HEK293 (cell line): ENCODE results near the gene PACSIN2.

Experiments used
- BCL6B ChIP-seq: fragments of 450-650 bp; formaldehyde crosslinking; IDR thresholded peaks from 2 replicates; pipeline ENCODE4 v1.5.1; 2017; ENCODE audit warnings: missing biosample characterization, missing genetic modification characterization
- GLIS1 ChIP-seq: fragments of 450-650 bp; formaldehyde crosslinking; IDR thresholded peaks from 2 replicates; pipeline ENCODE4 v1.5.1; 2016; ENCODE audit warnings: missing biosample characterization, missing genetic modification characterization
- IKZF3 ChIP-seq: fragments of 450-650 bp; IDR thresholded peaks from 2 replicates; pipeline ENCODE4 v1.5.0; 2018; ENCODE audit warnings: missing biosample characterization, mild to moderate bottlenecking, missing genetic modification characterization, moderate library complexity
- SCRT2 ChIP-seq: fragments of 450-650 bp; formaldehyde crosslinking; IDR thresholded peaks from 2 replicates; pipeline ENCODE4 v1.5.1; 2016; ENCODE audit warnings: missing biosample characterization, missing genetic modification characterization
- TRIM28 ChIP-seq: IDR thresholded peaks from 2 replicates; pipeline ENCODE4 v1.6.1; 2011; ENCODE audit warnings: low read length, control low read depth, borderline replicate concordance
- ZBTB17 ChIP-seq: fragments of 450-650 bp; formaldehyde crosslinking; IDR thresholded peaks from 2 replicates; pipeline ENCODE4 v1.5.1; 2016; ENCODE audit warnings: missing biosample characterization, missing genetic modification characterization
- ZFP41 ChIP-seq: fragments of 450-650 bp; formaldehyde crosslinking; IDR thresholded peaks from 2 replicates; pipeline ENCODE4 v1.5.1; 2016; ENCODE audit warnings: missing biosample characterization, missing genetic modification characterization, borderline replicate concordance
- ZNF121 ChIP-seq: fragments of 450-650 bp; formaldehyde crosslinking; IDR thresholded peaks from 2 replicates; pipeline ENCODE4 v1.5.1; 2016; ENCODE audit warnings: missing biosample characterization, missing genetic modification characterization
- ZNF169 ChIP-seq: fragments of 450-650 bp; formaldehyde crosslinking; IDR thresholded peaks from 2 replicates; pipeline ENCODE4 v1.5.1; 2016; ENCODE audit warnings: missing biosample characterization, missing genetic modification characterization
- ZNF19 ChIP-seq: fragments of 450-650 bp; formaldehyde crosslinking; IDR thresholded peaks from 2 replicates; pipeline ENCODE4; 2016; ENCODE audit warnings: missing biosample characterization, missing genetic modification characterization, low read depth
- ZNF221 ChIP-seq: fragments of 450-650 bp; formaldehyde crosslinking; IDR thresholded peaks from 2 replicates; pipeline ENCODE4 v1.5.1; 2017; ENCODE audit warnings: missing biosample characterization, missing genetic modification characterization, borderline replicate concordance
- ZNF274 ChIP-seq, 2 experiments: fragments of 200-500 bp in 1 of 2; fragments of 450-650 bp in 1 of 2; sonication (Bioruptor generic) in 1 of 2; formaldehyde crosslinking in 1 of 2; IDR thresholded peaks; 2 replicates each; pipeline versions ENCODE4 v1.5.1 to v1.6.1; 2014 to 2016; ENCODE audit warnings: borderline replicate concordance in 1 of 2, inconsistent platforms in 1 of 2, low read length in 1 of 2, missing biosample characterization in 1 of 2, missing genetic modification characterization in 1 of 2
- ZNF37A ChIP-seq: fragments of 450-650 bp; IDR thresholded peaks from 2 replicates; pipeline ENCODE4 v1.5.1; 2018; ENCODE audit warnings: missing biosample characterization, missing genetic modification characterization
- ZNF626 ChIP-seq: fragments of 450-650 bp; sonication (Bioruptor Pico); formaldehyde crosslinking; IDR thresholded peaks from 2 replicates; pipeline ENCODE4 v1.5.1; 2018; ENCODE audit warnings: missing biosample characterization, missing genetic modification characterization, inconsistent platforms
- ZNF777 ChIP-seq: fragments of 450-650 bp; formaldehyde crosslinking; IDR thresholded peaks from 2 replicates; pipeline ENCODE4 v1.5.1; 2017; ENCODE audit warnings: missing biosample characterization, missing genetic modification characterization, borderline replicate concordance
- ZNF785 ChIP-seq: fragments of 450-650 bp; formaldehyde crosslinking; IDR thresholded peaks from 2 replicates; pipeline ENCODE4 v1.5.1; 2016; ENCODE audit warnings: missing biosample characterization, missing genetic modification characterization
- TF ChIP-seq, protein P1 (sequence below): fragments of 450-650 bp; IDR thresholded peaks from 2 replicates; pipeline ENCODE4 v1.5.1; 2018; ENCODE audit warnings: missing biosample characterization, mild to moderate bottlenecking, missing genetic modification characterization
- TF ChIP-seq, protein P2 (sequence below): fragments of 450-650 bp; formaldehyde crosslinking; IDR thresholded peaks from 2 replicates; pipeline ENCODE4 v1.5.1; 2016; ENCODE audit warnings: missing biosample characterization, missing genetic modification characterization, borderline replicate concordance
- TF ChIP-seq, protein P3 (sequence below): fragments of 450-650 bp; formaldehyde crosslinking; IDR thresholded peaks from 2 replicates; pipeline ENCODE4 v1.5.1; 2016; ENCODE audit warnings: missing biosample characterization, missing genetic modification characterization
- TF ChIP-seq, protein P4 (sequence below): fragments of 450-650 bp; formaldehyde crosslinking; IDR thresholded peaks from 2 replicates; pipeline ENCODE4 v1.5.0; 2017; ENCODE audit warnings: missing biosample characterization, missing genetic modification characterization, borderline replicate concordance

PACSIN2 gene

GRCh38 chr22:42947211-42947990 lies 67.5 kb downstream of the PACSIN2 start (continued):
- TF ChIP-seq BCL6B (tag by site-specific recombination) (no peak), ZNF37A (no peak), ZNF19 (tag by site-specific recombination) (no peak), ZNF221 (tag by site-specific recombination) (no peak), IKZF3 (tag by site-specific recombination) (peak; percentile 34; the same call in 1 of the 2 replicates), ZNF777 (tag by site-specific recombination) (no peak), ZNF169 (tag by site-specific recombination) (no peak), ZNF626 (tag by site-specific recombination) (no peak), ZNF274 (IDR thresholded peaks at IDR 0.05; ENCODE audit: low read length) (no peak), ZNF274 (tag by site-specific recombination; IDR thresholded peaks at IDR 0.05; ENCODE audit: borderline replicate concordance) (no peak), ZNF785 (tag by site-specific recombination) (no peak), ZFP41 (tag by site-specific recombination) (no peak), ZNF121 (tag by site-specific recombination) (no peak), GLIS1 (tag by site-specific recombination) (peak; percentile 34; the same call in 1 of the 2 replicates), TRIM28 (peak; percentile 57; the same call in 1 of the 2 replicates), ZBTB17 (tag by site-specific recombination) (peak; percentile 52), SCRT2 (tag by site-specific recombination) (0 out of 2 replicates have a peak, but pooled peaks have one; percentile 33)
- TF ChIP-seq, protein P1, sequence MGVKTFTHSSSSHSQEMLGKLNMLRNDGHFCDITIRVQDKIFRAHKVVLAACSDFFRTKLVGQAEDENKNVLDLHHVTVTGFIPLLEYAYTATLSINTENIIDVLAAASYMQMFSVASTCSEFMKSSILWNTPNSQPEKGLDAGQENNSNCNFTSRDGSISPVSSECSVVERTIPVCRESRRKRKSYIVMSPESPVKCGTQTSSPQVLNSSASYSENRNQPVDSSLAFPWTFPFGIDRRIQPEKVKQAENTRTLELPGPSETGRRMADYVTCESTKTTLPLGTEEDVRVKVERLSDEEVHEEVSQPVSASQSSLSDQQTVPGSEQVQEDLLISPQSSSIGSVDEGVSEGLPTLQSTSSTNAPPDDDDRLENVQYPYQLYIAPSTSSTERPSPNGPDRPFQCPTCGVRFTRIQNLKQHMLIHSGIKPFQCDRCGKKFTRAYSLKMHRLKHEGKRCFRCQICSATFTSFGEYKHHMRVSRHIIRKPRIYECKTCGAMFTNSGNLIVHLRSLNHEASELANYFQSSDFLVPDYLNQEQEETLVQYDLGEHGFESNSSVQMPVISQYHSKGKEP, result no peak
- TF ChIP-seq, protein P2, sequence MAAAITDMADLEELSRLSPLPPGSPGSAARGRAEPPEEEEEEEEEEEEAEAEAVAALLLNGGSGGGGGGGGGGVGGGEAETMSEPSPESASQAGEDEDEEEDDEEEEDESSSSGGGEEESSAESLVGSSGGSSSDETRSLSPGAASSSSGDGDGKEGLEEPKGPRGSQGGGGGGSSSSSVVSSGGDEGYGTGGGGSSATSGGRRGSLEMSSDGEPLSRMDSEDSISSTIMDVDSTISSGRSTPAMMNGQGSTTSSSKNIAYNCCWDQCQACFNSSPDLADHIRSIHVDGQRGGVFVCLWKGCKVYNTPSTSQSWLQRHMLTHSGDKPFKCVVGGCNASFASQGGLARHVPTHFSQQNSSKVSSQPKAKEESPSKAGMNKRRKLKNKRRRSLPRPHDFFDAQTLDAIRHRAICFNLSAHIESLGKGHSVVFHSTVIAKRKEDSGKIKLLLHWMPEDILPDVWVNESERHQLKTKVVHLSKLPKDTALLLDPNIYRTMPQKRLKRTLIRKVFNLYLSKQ (tag by site-specific recombination), result no peak
- TF ChIP-seq, protein P3, sequence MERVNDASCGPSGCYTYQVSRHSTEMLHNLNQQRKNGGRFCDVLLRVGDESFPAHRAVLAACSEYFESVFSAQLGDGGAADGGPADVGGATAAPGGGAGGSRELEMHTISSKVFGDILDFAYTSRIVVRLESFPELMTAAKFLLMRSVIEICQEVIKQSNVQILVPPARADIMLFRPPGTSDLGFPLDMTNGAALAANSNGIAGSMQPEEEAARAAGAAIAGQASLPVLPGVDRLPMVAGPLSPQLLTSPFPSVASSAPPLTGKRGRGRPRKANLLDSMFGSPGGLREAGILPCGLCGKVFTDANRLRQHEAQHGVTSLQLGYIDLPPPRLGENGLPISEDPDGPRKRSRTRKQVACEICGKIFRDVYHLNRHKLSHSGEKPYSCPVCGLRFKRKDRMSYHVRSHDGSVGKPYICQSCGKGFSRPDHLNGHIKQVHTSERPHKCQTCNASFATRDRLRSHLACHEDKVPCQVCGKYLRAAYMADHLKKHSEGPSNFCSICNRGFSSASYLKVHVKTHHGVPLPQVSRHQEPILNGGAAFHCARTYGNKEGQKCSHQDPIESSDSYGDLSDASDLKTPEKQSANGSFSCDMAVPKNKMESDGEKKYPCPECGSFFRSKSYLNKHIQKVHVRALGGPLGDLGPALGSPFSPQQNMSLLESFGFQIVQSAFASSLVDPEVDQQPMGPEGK, result peak; percentile 81
- TF ChIP-seq, protein P4, sequence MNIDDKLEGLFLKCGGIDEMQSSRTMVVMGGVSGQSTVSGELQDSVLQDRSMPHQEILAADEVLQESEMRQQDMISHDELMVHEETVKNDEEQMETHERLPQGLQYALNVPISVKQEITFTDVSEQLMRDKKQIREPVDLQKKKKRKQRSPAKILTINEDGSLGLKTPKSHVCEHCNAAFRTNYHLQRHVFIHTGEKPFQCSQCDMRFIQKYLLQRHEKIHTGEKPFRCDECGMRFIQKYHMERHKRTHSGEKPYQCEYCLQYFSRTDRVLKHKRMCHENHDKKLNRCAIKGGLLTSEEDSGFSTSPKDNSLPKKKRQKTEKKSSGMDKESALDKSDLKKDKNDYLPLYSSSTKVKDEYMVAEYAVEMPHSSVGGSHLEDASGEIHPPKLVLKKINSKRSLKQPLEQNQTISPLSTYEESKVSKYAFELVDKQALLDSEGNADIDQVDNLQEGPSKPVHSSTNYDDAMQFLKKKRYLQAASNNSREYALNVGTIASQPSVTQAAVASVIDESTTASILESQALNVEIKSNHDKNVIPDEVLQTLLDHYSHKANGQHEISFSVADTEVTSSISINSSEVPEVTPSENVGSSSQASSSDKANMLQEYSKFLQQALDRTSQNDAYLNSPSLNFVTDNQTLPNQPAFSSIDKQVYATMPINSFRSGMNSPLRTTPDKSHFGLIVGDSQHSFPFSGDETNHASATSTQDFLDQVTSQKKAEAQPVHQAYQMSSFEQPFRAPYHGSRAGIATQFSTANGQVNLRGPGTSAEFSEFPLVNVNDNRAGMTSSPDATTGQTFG (tag by site-specific recombination), result no peak
